ENCODE results near the gene NPTXR.

NPTXR gene

GRCh38 chr22:38858492-38858891, 14.7 kb upstream of the NPTXR start:
- in situ Hi-C loops (cut with MboI; ENCODE audit: low sequenced_read_pairs), result loop anchor here (25.0 kb wide), 1 partner anchor 254 kb away; no protein-coding TSS in a partner anchor

- in situ Hi-C loops (cut with MboI; ENCODE audit: low sequenced_read_pairs), result loop anchor here (25.0 kb wide), 1 partner anchor 258 kb away; no protein-coding TSS in a partner anchor
Observed at GRCh38 chr22:38854476-38854875, 10.6 kb upstream of the NPTXR start.

GRCh38 chr22:38853883-38854282, 10.1 kb upstream of the NPTXR start:
- in situ Hi-C loops (cut with MboI; ENCODE audit: low sequenced_read_pairs), result loop anchor here (25.0 kb wide), 1 partner anchor 258 kb away; no protein-coding TSS in a partner anchor

- in situ Hi-C loops (cut with MboI; ENCODE audit: low sequenced_read_pairs), result loop anchor here (25.0 kb wide), 1 partner anchor 259 kb away; no protein-coding TSS in a partner anchor
Observed at GRCh38 chr22:38853196-38853651, 9.4 kb upstream of the NPTXR start.

GRCh38 chr22:38852522-38852921, 8.7 kb upstream of the NPTXR start:
- in situ Hi-C loops (cut with MboI; ENCODE audit: low sequenced_read_pairs), result loop anchor here (25.0 kb wide), 1 partner anchor 260 kb away; no protein-coding TSS in a partner anchor

- in situ Hi-C loops (cut with MboI; ENCODE audit: low sequenced_read_pairs), result loop anchor here (25.0 kb wide), 1 partner anchor 261 kb away; no protein-coding TSS in a partner anchor
Observed at GRCh38 chr22:38850941-38851849, 7.4 kb upstream of the NPTXR start.

- in situ Hi-C loops (cut with MboI; ENCODE audit: low sequenced_read_pairs), result loop anchor here (25.0 kb wide), 1 partner anchor 262 kb away; no protein-coding TSS in a partner anchor
Observed at GRCh38 chr22:38850399-38850798, 6.6 kb upstream of the NPTXR start.

GRCh38 chr22:38849811-38850210, 6.0 kb upstream of the NPTXR start:
- in situ Hi-C loops (cut with MboI; ENCODE audit: low sequenced_read_pairs), result loop anchor here (25.0 kb wide), 1 partner anchor 262 kb away; no protein-coding TSS in a partner anchor

GRCh38 chr22:38846412-38846811, 2.6 kb upstream of the NPTXR start:
- in situ Hi-C loops (cut with MboI; ENCODE audit: low sequenced_read_pairs), result no loop called here

- in situ Hi-C loops (cut with MboI; ENCODE audit: low sequenced_read_pairs), result no loop called here
Observed at GRCh38 chr22:38845004-38845740, 1.3 kb upstream of the NPTXR start.

GRCh38 chr22:38844315-38845003, 631 bp upstream of the NPTXR start:
- in situ Hi-C loops (cut with MboI; ENCODE audit: low sequenced_read_pairs), result no loop called here

GRCh38 chr22:38843201-38843656, 599 bp downstream of the NPTXR start:
- in situ Hi-C loops (cut with MboI; ENCODE audit: low sequenced_read_pairs), result no loop called here

GRCh38 chr22:38842512-38843200, 1.2 kb downstream of the NPTXR start:
- in situ Hi-C loops (cut with MboI; ENCODE audit: low sequenced_read_pairs), result no loop called here

GRCh38 chr22:38841635-38842034, 2.2 kb downstream of the NPTXR start:
- in situ Hi-C loops (cut with MboI; ENCODE audit: low sequenced_read_pairs), result no loop called here

GRCh38 chr22:38841211-38841610, 2.6 kb downstream of the NPTXR start:
- in situ Hi-C loops (cut with MboI; ENCODE audit: low sequenced_read_pairs), result no loop called here

GRCh38 chr22:38840129-38840528, 3.7 kb downstream of the NPTXR start:
- in situ Hi-C loops (cut with MboI; ENCODE audit: low sequenced_read_pairs), result no loop called here

GRCh38 chr22:38839686-38840085, 4.1 kb downstream of the NPTXR start:
- in situ Hi-C loops (cut with MboI; ENCODE audit: low sequenced_read_pairs), result no loop called here

- in situ Hi-C loops (cut with MboI; ENCODE audit: low sequenced_read_pairs), result no loop called here
Observed at GRCh38 chr22:38837414-38837928, 6.4 kb downstream of the NPTXR start.

- in situ Hi-C loops (cut with MboI; ENCODE audit: low sequenced_read_pairs), result no loop called here
Observed at GRCh38 chr22:38835888-38836301, 7.9 kb downstream of the NPTXR start.

- in situ Hi-C loops (cut with MboI; ENCODE audit: low sequenced_read_pairs), result no loop called here
Observed at GRCh38 chr22:38834991-38835390, 8.8 kb downstream of the NPTXR start.

Data from HL-60/S4 treated with retinoic acid at 250 ng/mL for 4 days and 3 days (cell line).